K562 (cell line): ENCODE measurements around the gene UBALD2. TPM values are rescaled to one million over a fixed set of nuclear protein-coding genes. Genes with fewer than 3 reads are reported as not detected.

ENCODE experiments used
- MGA ChIP-seq: fragments of 450-650 bp; IDR thresholded peaks from 2 replicates; pipeline ENCODE4 v1.6.1; 2016; ENCODE audit warnings: mild to moderate bottlenecking, moderate library complexity
- MTA2 ChIP-seq: fragments of 450-650 bp; IDR thresholded peaks from 2 replicates; pipeline ENCODE4 v1.6.1; 2016; ENCODE audit warnings: low read depth
- PHB2 ChIP-seq: fragments of 450-650 bp; IDR thresholded peaks from 2 replicates; pipeline ENCODE4 v1.6.1; 2017; ENCODE audit warnings: low read depth
- ZNF217 ChIP-seq: sonication (generic); formaldehyde crosslinking; IDR thresholded peaks from 2 replicates; pipeline ENCODE4 v1.8.0; 2022; ENCODE audit warnings: mild to moderate bottlenecking, missing genetic modification reagents
- ZNF707 ChIP-seq: fragments of 250-450 bp; sonication (Bioruptor Pico); conservative IDR thresholded peaks from 2 replicates; pipeline ENCODE4 v1.8.0; 2022; ENCODE audit warnings: inconsistent platforms, mild to moderate bottlenecking, moderate library complexity
- polyA plus RNA-seq, 8 experiments: library from polyadenylated mRNA; depleted of rRNA in 4 of 8; stranded (reverse) in 5 of 8; unstranded in 3 of 8; fragments of >200 nt; fragmentation: Nextera tagmentation in 2 of 8; fragmentation: Illumina TruSeq in 1 of 8; extraction: Ambion mirVana in 2 of 8; extraction: Trizol in 1 of 8; gene quantifications; 2 replicates each; pipeline versions ENCODE4 v1.2.1 to v1.2.3, GENCODE V29; 2011 to 2014; ENCODE audit warnings: inconsistent platforms in 1 of 8, missing spikeins in 1 of 8
- total RNA-seq, 7 experiments: library from RNA; depleted of rRNA in 6 of 7; stranded (reverse); fragments of >200 nt in 6 of 7; fragmentation: Illumina TruSeq in 2 of 7; extraction: Trizol in 2 of 7; gene quantifications; 2 replicates each; pipeline versions ENCODE4 v1.2.1 to v1.2.3, GENCODE V29; 2011 to 2021; ENCODE audit warnings: low replicate concordance in 1 of 7

Gene UBALD2
- total and polyA plus RNA-seq, 9 of the 15 experiments (the other 6 are each of a cell fraction or from before 2014, with no cell fraction given), result 2.3 to 94.1 (median 25.3) TPM

GRCh38 chr17:76237859-76238313, 27.3 kb upstream of the UBALD2 start (continued):
- TF ChIP-seq MGA, result no peak
- no peak for TF ChIP-seq ZNF217 (CRISPR knock-in tag)
- no peak for TF ChIP-seq MTA2
- no peak for TF ChIP-seq ZNF707 (CRISPR knock-in tag)
- no peak for TF ChIP-seq PHB2
